MM.1S (cell line): ENCODE measurements around the gene PIK3R3.

Source experiments
- DNase-seq: peaks from one replicate; pipeline ENCODE4 v3.0.0-alpha.2; 2015
- H2AFZ ChIP-seq: fragments of 300-600 bp; sonication (generic); 2 replicates; pipeline ENCODE4 v1.6.0; 2016; ENCODE audit warnings: antibody characterized with exemption, low read length
- H3F3A ChIP-seq: fragments of 300-600 bp; sonication (generic); 2 replicates; pipeline ENCODE4 v1.6.1; 2016; ENCODE audit warnings: mild to moderate bottlenecking, antibody characterized with exemption, low read length, moderate library complexity, mixed read lengths; ENCODE audit not compliant: insufficient read depth
- H3K27ac ChIP-seq: fragments of 300-600 bp; sonication (generic); 2 replicates; pipeline ENCODE4 v1.5.1; 2016; ENCODE audit warnings: mild to moderate bottlenecking, low read length
- H3K27me3 ChIP-seq: fragments of 300-600 bp; sonication (generic); replicated peaks from 2 replicates; pipeline ENCODE4 v1.6.0; 2016; ENCODE audit warnings: low read length; ENCODE audit not compliant: insufficient read depth
- H3K36me3 ChIP-seq: fragments of 300-600 bp; sonication (generic); replicated peaks from 2 replicates; pipeline ENCODE4 v1.6.1; 2016; ENCODE audit warnings: mild to moderate bottlenecking, low read length, mixed read lengths; ENCODE audit not compliant: insufficient read depth
- H3K4me1 ChIP-seq: fragments of 300-600 bp; sonication (generic); 2 replicates; pipeline ENCODE4 v1.6.1; 2016; ENCODE audit warnings: low read length, mixed read lengths
- H3K4me2 ChIP-seq: fragments of 300-600 bp; sonication (generic); 2 replicates; pipeline ENCODE4 v1.6.0; 2016; ENCODE audit warnings: low read depth, low read length
- H3K4me3 ChIP-seq: fragments of 300-600 bp; sonication (generic); 2 replicates; pipeline ENCODE4 v1.5.1; 2016; ENCODE audit warnings: low read length, mixed read lengths
- H3K79me2 ChIP-seq: fragments of 300-600 bp; sonication (generic); 2 replicates; pipeline ENCODE4 v1.6.1; 2016; ENCODE audit warnings: mixed run types, low read length, mixed read lengths
- H3K9ac ChIP-seq: fragments of 300-600 bp; sonication (generic); 2 replicates; pipeline ENCODE4 v1.6.1; 2016; ENCODE audit warnings: low read length, mixed read lengths
- H3K9me2 ChIP-seq: fragments of 300-600 bp; sonication (generic); replicated peaks from 2 replicates; pipeline ENCODE4 v1.6.1; 2016; ENCODE audit warnings: mild to moderate bottlenecking, low read length, mixed read lengths; ENCODE audit not compliant: insufficient read depth
- H3K9me3 ChIP-seq: fragments of 300-600 bp; sonication (generic); replicated peaks from 2 replicates; pipeline ENCODE4 v1.6.1; 2016; ENCODE audit warnings: mild to moderate bottlenecking, low read length, mixed read lengths; ENCODE audit not compliant: insufficient read depth
- H4K20me1 ChIP-seq: fragments of 300-600 bp; sonication (generic); 2 replicates; pipeline ENCODE4 v1.6.1; 2016; ENCODE audit warnings: mild to moderate bottlenecking, low read length, moderate library complexity, mixed read lengths; ENCODE audit not compliant: insufficient read depth
- EZH2 ChIP-seq: fragments of 300-600 bp; sonication (generic); optimal IDR thresholded peaks from 2 replicates; pipeline ENCODE3; 2017; ENCODE audit warnings: low read depth, mild to moderate bottlenecking, antibody characterized with exemption, low read length, mixed read lengths
- EZH2phosphoT487 ChIP-seq: fragments of 300-600 bp; sonication (generic); IDR thresholded peaks from 2 replicates; pipeline ENCODE4 v1.6.1; 2018; ENCODE audit warnings: antibody characterized with exemption, low read length
- TF ChIP-seq, protein P1 (sequence below): fragments of 300-600 bp; sonication (generic); IDR thresholded peaks from 2 replicates; pipeline ENCODE4 v1.5.1; 2016; ENCODE audit warnings: antibody characterized with exemption, low read length, mixed read lengths

The PIK3R3 gene

GRCh38 chr1:46065405-46065804 is 67.0 kb downstream of the PIK3R3 start:
- Histone ChIP-seq H3K4me3 (peak overlapping the region; percentile 6; the same call in 1 of the 2 replicates), H4K20me1 (no peaks in the 10 kb centered on the region), H2AFZ (peak overlapping the region; percentile 39), H3K9me3 (no peaks in the 10 kb centered on the region), H3K36me3 (no peaks in the 10 kb centered on the region), H3K9ac (no peak overlapping the region), H3F3A (peaks cover 26% of the 10 kb centered on the region), H3K27ac (peak overlapping the region; percentile 22; the same call in 1 of the 2 replicates), H3K79me2 (no peaks in the 10 kb centered on the region), H3K4me2 (peak overlapping the region; percentile 56), H3K27me3 (no peaks in the 10 kb centered on the region), H3K4me1 (peaks cover 25% of the 10 kb centered on the region), H3K9me2 (no peaks in the 10 kb centered on the region)
- TF ChIP-seq EZH2 (no peak), EZH2phosphoT487 (no peak)
- TF ChIP-seq, protein P1, sequence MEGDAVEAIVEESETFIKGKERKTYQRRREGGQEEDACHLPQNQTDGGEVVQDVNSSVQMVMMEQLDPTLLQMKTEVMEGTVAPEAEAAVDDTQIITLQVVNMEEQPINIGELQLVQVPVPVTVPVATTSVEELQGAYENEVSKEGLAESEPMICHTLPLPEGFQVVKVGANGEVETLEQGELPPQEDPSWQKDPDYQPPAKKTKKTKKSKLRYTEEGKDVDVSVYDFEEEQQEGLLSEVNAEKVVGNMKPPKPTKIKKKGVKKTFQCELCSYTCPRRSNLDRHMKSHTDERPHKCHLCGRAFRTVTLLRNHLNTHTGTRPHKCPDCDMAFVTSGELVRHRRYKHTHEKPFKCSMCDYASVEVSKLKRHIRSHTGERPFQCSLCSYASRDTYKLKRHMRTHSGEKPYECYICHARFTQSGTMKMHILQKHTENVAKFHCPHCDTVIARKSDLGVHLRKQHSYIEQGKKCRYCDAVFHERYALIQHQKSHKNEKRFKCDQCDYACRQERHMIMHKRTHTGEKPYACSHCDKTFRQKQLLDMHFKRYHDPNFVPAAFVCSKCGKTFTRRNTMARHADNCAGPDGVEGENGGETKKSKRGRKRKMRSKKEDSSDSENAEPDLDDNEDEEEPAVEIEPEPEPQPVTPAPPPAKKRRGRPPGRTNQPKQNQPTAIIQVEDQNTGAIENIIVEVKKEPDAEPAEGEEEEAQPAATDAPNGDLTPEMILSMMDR: no peak
- peak; percentile 75 for DNase-seq

GRCh38 chr1:46064708-46065107 is 67.7 kb downstream of the PIK3R3 start:
- Histone ChIP-seq H3K4me3 (peak overlapping the region; percentile 6; the same call in 1 of the 2 replicates), H3K4me1 (peaks cover 25% of the 10 kb centered on the region), H3K27ac (peak overlapping the region; percentile 22; the same call in 1 of the 2 replicates), H3K9ac (no peak overlapping the region), H4K20me1 (no peaks in the 10 kb centered on the region), H3K27me3 (no peaks in the 10 kb centered on the region), H3F3A (peaks cover 26% of the 10 kb centered on the region), H3K9me3 (no peaks in the 10 kb centered on the region), H2AFZ (no peak overlapping the region), H3K36me3 (no peaks in the 10 kb centered on the region), H3K79me2 (no peaks in the 10 kb centered on the region), H3K9me2 (no peaks in the 10 kb centered on the region), H3K4me2 (peak overlapping the region; percentile 56)
- TF ChIP-seq, protein P1: no peak
- TF ChIP-seq EZH2: no peak
- TF ChIP-seq EZH2phosphoT487: no peak
- DNase-seq: no peak

- H3K27ac ChIP-seq: peak overlapping the region; percentile 73
- H3K4me2 ChIP-seq: peak overlapping the region; percentile 86
- DNase-seq: peak; percentile 78
- no peaks in the 10 kb centered on the region for H3K79me2 ChIP-seq
- peak overlapping the region; percentile 60 for H3K4me3 ChIP-seq
- TF ChIP-seq, protein P1: no peak
- TF ChIP-seq EZH2phosphoT487 (no peak), EZH2 (no peak)
- H4K20me1 ChIP-seq: no peaks in the 10 kb centered on the region
- peak overlapping the region; percentile 43; the same call in 1 of the 2 replicates for H3K9ac ChIP-seq
- H3K9me2 ChIP-seq: no peaks in the 10 kb centered on the region
- no peaks in the 10 kb centered on the region for H3K9me3 ChIP-seq
- peak overlapping the region; percentile 43 for H2AFZ ChIP-seq
- no peaks in the 10 kb centered on the region for H3K36me3 ChIP-seq
- H3K27me3 ChIP-seq: no peaks in the 10 kb centered on the region
- peaks cover 26% of the 10 kb centered on the region for H3F3A ChIP-seq
- peaks cover 25% of the 10 kb centered on the region for H3K4me1 ChIP-seq
Measured at GRCh38 chr1:46062651-46063319, 69.6 kb downstream of the PIK3R3 start.
